ENCODE data around the gene GPR61. TPM values are rescaled to one million over a fixed set of nuclear protein-coding genes. Genes with fewer than 3 reads are reported as not detected.
A peak's percentile ranks its signal among the peaks of the same experiment; 100 is the strongest.

The GPR61 gene
- total RNA-seq, 1 experiment from 2014 or later: 0.57 TPM

- H3K4me1 ChIP-seq: peaks cover 13% of the 10 kb centered on the region
- peaks cover 16% of the 10 kb centered on the region for H3K27me3 ChIP-seq
- no peaks in the 10 kb centered on the region for H3K9me3 ChIP-seq (replicated peaks)
- H3K36me3 ChIP-seq: no peaks in the 10 kb centered on the region
- H3K4me3 ChIP-seq: no peak overlapping the region
- no peak for DNase-seq
- H3K27ac ChIP-seq: no peak overlapping the region
Measured at GRCh38 chr1:109538827-109539555, 681 bp upstream of the GPR61 start.

DNA sequence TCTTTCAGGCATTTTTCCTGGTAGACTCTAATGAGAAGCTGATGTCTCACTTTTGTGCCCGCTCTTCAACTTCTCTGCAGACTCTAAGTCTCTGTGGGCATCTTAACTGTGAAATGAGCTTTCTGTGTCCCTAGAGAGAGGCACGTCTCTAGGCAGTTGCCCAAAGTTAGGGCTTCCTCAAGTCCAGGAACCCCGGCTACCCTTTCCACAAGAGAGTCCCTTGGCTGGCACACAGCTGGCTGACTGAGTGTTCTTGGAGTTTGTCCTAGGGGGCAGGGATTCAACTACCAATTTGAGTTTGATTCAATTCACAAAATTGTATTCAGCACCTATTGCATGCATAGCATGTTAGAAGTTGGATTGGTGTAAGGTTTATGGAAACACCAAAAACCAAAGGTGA, 1.4 kb downstream of the GPR61 start:
- H3K27me3 ChIP-seq: peaks cover 16% of the 10 kb centered on the region
- peaks cover 5% of the 10 kb centered on the region; the same call in 1 of the 2 replicates for H3K4me1 ChIP-seq
- H3K36me3 ChIP-seq: no peaks in the 10 kb centered on the region
- no peak overlapping the region for H3K27ac ChIP-seq
- no peak overlapping the region for H3K4me3 ChIP-seq
- H3K9me3 ChIP-seq (replicated peaks): no peaks in the 10 kb centered on the region
- no peak for DNase-seq

- no peak for DNase-seq
- H3K36me3 ChIP-seq: no peaks in the 10 kb centered on the region
- H3K9me3 ChIP-seq (replicated peaks): no peaks in the 10 kb centered on the region
- H3K27me3 ChIP-seq: peaks cover 16% of the 10 kb centered on the region
- peaks cover 12% of the 10 kb centered on the region for H3K4me1 ChIP-seq
- H3K27ac ChIP-seq: no peak overlapping the region
- no peak overlapping the region for H3K4me3 ChIP-seq
Measured at GRCh38 chr1:109542657-109543056, 3.0 kb downstream of the GPR61 start.

GRCh38 chr1:109543283-109543987, 3.8 kb downstream of the GPR61 start:
- H3K4me1 ChIP-seq: peaks cover 12% of the 10 kb centered on the region
- no peaks in the 10 kb centered on the region for H3K9me3 ChIP-seq (replicated peaks)
- H3K27me3 ChIP-seq: peaks cover 16% of the 10 kb centered on the region
- H3K27ac ChIP-seq: no peak overlapping the region
- no peak overlapping the region for H3K4me3 ChIP-seq
- no peaks in the 10 kb centered on the region for H3K36me3 ChIP-seq
- no peak for DNase-seq

DNA sequence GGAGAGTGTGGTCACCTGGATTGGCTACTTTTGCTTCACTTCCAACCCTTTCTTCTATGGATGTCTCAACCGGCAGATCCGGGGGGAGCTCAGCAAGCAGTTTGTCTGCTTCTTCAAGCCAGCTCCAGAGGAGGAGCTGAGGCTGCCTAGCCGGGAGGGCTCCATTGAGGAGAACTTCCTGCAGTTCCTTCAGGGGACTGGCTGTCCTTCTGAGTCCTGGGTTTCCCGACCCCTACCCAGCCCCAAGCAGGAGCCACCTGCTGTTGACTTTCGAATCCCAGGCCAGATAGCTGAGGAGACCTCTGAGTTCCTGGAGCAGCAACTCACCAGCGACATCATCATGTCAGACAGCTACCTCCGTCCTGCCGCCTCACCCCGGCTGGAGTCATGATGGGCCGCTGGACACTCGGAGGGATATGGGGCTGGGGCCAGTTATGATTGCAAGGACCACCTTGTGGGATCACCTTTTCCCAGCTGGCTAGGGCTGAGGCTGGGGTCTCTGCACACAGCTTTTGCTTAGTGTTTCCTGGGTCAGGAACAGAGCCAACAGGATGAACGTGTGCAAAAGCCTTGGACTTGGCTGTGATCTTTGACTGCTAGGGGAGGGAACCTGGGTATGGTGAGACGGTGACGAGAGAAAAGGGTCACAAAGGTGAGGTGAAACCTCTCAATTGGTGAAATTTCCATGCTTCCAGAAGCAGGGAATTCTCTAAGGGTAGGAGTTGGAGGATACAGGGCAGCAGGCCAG, 4.5 kb downstream of the GPR61 start:
- Histone ChIP-seq H3K36me3 (no peaks in the 10 kb centered on the region), H3K9me3 (replicated peaks) (no peaks in the 10 kb centered on the region), H3K27ac (no peak overlapping the region), H3K27me3 (peaks cover 13% of the 10 kb centered on the region), H3K4me1 (peaks cover 12% of the 10 kb centered on the region), H3K4me3 (no peak overlapping the region)
- DNase-seq: no peak

GRCh38 chr1:109546311-109547109, 6.8 kb downstream of the GPR61 start:
- peaks cover 14% of the 10 kb centered on the region for H3K4me1 ChIP-seq
- no peaks in the 10 kb centered on the region for H3K9me3 ChIP-seq (replicated peaks)
- peak overlapping the region; percentile 16; the same call in 1 of the 2 replicates for H3K27ac ChIP-seq
- no peaks in the 10 kb centered on the region for H3K36me3 ChIP-seq
- H3K27me3 ChIP-seq: peaks cover 3% of the 10 kb centered on the region; the same call in 1 of the 2 replicates
- DNase-seq: peak; percentile 89 to 96
- peak overlapping the region; percentile 84 for H3K4me3 ChIP-seq

DNA sequence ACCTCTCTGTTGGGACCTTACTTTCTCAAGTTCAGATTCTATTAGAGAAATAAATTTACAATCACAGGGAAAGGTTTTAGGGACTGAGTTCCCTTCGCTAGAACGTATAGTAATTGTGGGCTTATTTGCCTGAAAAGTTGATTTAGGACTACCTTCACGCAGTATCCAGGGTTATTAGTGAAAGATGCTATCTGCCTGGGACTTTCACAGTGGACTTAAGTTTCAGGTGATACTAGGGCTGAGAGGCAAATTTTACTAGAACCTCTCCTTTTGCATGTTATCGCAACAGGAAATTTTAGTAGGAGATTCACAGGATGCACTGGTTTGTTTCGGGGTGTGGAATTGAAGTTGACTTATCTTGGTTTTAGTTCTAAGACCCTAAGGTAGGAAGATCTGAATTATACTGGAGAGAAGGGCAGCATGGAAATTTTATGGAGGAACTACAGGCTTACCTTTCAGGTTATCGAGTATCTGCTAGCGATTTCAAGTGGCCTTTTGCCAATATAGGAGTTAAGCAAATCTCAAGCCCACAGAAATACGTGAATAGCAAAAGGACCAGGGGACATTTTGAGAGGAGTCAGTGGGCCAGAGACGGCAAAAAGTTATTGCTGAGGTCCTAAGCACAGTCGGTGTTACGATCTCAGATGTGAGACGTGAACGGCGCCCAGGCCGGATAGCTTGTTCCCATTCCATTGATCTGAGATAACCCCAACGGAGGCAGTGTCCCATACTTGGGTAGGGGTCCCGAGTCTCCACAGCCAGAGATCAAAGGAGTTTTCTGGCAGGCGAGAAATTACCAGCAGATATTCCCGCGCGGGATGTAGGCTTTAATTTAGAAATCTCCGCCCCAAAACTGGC, 8.0 kb downstream of the GPR61 start:
- DNase-seq: no peak
- Histone ChIP-seq H3K27me3 (no peaks in the 10 kb centered on the region), H3K4me3 (peak overlapping the region; percentile 84), H3K36me3 (no peaks in the 10 kb centered on the region), H3K4me1 (peaks cover 14% of the 10 kb centered on the region), H3K9me3 (replicated peaks) (no peaks in the 10 kb centered on the region), H3K27ac (peak overlapping the region; percentile 52)

DNA sequence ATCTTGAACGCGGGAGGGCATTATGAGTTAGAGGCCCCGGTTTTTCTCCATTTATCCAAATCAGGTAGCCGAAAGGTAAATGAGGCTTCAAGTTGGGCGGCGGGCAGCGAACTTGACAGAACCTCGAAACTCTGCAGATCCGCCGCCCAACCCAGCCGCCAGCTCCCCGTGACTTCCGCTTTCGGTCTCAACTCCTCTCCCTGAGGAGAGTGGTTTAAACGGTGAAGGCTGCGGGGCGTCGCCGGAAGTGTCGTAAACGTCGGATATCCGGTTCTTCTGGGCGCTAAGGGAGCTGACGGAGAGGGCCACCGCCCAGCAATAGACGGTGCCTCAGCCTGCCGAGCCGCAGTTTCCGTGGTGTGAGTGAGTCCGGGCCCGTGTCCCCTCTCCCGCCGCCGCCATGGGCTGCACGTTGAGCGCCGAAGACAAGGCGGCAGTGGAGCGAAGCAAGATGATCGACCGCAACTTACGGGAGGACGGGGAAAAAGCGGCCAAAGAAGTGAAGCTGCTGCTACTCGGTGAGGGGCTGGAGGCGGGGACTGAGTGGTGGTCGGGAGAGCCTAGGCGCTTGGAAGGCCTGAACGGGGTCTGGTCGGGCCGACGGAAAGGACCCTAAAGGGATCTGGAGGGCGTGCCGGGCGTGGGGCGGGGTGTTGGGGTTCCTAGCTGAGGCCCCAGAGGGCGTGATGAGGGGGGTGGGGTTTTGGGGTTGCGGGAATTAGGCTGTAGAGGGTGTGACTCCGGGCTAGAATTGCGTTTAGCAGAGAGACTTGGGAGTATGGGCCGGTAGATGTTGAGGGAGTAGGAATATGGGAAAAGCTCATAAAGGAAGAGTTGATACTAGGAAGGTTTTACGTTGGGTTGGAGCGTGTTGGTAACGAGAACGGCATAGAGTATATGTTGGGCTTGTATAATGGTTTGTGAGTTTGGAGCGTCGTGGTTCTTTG, 8.9 kb downstream of the GPR61 start, which contains the start of gene GNAI3:
TSS of gene GNAI3 (plus strand) at position 295 of the 947 bp plus-strand sequence. CDS start at position 401, 106 bp downstream.
- H3K27ac ChIP-seq: peak within 1 kb of the TSS; percentile 52
- H3K4me1 ChIP-seq: peaks cover 14% of the 10 kb centered on the region
- peak; percentile 93 to 95 for DNase-seq
- H3K36me3 ChIP-seq: no peaks in the 10 kb centered on the region
- no peaks in the 10 kb centered on the region for H3K9me3 ChIP-seq (replicated peaks)
- peak within 1 kb of the TSS; percentile 84 for H3K4me3 ChIP-seq
- H3K27me3 ChIP-seq: no peaks in the 10 kb centered on the region

GRCh38 chr1:109556563-109556962, 16.9 kb downstream of the GPR61 start:
- Histone ChIP-seq H3K36me3 (no peaks in the 10 kb centered on the region), H3K9me3 (replicated peaks) (no peaks in the 10 kb centered on the region), H3K4me1 (no peaks in the 10 kb centered on the region), H3K27me3 (no peaks in the 10 kb centered on the region), H3K27ac (no peak overlapping the region), H3K4me3 (no peak overlapping the region)
- no peak for DNase-seq

- Histone ChIP-seq H3K4me1 (no peaks in the 10 kb centered on the region), H3K36me3 (no peaks in the 10 kb centered on the region)
Measured at GRCh38 chr1:109557520-109557919, 17.8 kb downstream of the GPR61 start.

DNA sequence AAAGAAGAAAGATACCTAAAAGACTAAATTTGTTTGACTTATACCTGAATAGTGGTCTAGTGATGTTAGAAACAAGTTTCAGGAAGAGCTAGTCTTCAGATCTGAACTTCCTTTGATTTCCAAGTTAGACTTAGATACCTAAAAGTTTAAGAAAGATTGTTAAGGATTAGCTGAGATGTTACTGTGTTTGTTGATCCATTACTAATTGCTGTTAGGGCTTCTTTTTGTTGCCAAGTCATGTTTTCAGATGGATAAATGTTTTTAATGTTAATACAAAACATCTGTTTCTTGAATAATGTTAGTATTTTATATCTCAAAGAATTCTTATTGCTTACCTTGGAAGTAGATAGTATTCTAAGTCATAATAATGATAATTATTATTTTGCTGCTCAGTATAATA, 20.3 kb downstream of the GPR61 start:
- H3K27me3 ChIP-seq: no peaks in the 10 kb centered on the region
- no peaks in the 10 kb centered on the region for H3K4me1 ChIP-seq
- no peaks in the 10 kb centered on the region for H3K36me3 ChIP-seq
- H3K27ac ChIP-seq: no peak overlapping the region
- no peaks in the 10 kb centered on the region for H3K9me3 ChIP-seq (replicated peaks)
- no peak overlapping the region for H3K4me3 ChIP-seq
- DNase-seq: no peak

More at GRCh38 chr1:109557520-109557919, 17.8 kb downstream of the GPR61 start:
- Histone ChIP-seq H3K4me3 (no peak overlapping the region), H3K27ac (no peak overlapping the region), H3K9me3 (replicated peaks) (no peaks in the 10 kb centered on the region), H3K27me3 (no peaks in the 10 kb centered on the region)
- no peak for DNase-seq

GRCh38 chr1:109564194-109564878, 24.7 kb downstream of the GPR61 start:
- Histone ChIP-seq H3K9me3 (replicated peaks) (no peaks in the 10 kb centered on the region), H3K36me3 (no peaks in the 10 kb centered on the region), H3K27ac (no peak overlapping the region), H3K4me3 (no peak overlapping the region), H3K4me1 (no peaks in the 10 kb centered on the region), H3K27me3 (no peaks in the 10 kb centered on the region)
- DNase-seq: no peak
